Activated T-cell treated with anti-CD3 and anti-CD28 coated beads, Interleukin-2, amount 50 U/mL, for 72 hours (primary cell): Measurements from ENCODE around the gene PIK3IP1. TPM values are rescaled to one million over a fixed set of nuclear protein-coding genes. Genes with fewer than 3 reads are reported as not detected.

Experiments used
- ATAC-seq, 2 donors: fragments of 150-1000 bp; cut with Tn5 transposase; replicated peaks in 1 of 2; 2 replicates each; pipeline ENCODE4 v1.10.0; 2021; ENCODE audit warnings: moderate library complexity in 2 of 2, mild to moderate bottlenecking in 1 of 2
- DNase-seq, 2 donors: peaks; one replicate each; pipeline ENCODE4 v3.0.0; 2021 to 2022; ENCODE audit warnings: mixed read lengths in 1 of 2
- H3K27ac Mint-ChIP-seq: one replicate; pipeline ENCODE4 v1.8.0; 2022; ENCODE audit warnings: mild to moderate bottlenecking, moderate library complexity, mixed read lengths
- H3K27me3 Mint-ChIP-seq: one replicate; pipeline ENCODE4 v1.8.0; 2022; ENCODE audit warnings: low read depth, mixed read lengths
- H3K36me3 Mint-ChIP-seq, 2 donors: one replicate each; pipeline ENCODE4 v1.8.0; 2022; ENCODE audit warnings: mixed read lengths in 2 of 2, mild to moderate bottlenecking in 1 of 2; ENCODE audit not compliant: insufficient read depth in 2 of 2
- H3K4me1 Mint-ChIP-seq: one replicate; pipeline ENCODE4 v1.8.0; 2022; ENCODE audit warnings: low read depth, mixed read lengths
- H3K4me3 Mint-ChIP-seq, 2 donors: one replicate each; pipeline ENCODE4 v1.8.0; 2022; ENCODE audit warnings: mild to moderate bottlenecking in 2 of 2, mixed read lengths in 2 of 2, moderate library complexity in 2 of 2
- H3K9me3 Mint-ChIP-seq, 2 donors: one replicate each; pipeline ENCODE4 v1.8.0; 2022; ENCODE audit warnings: mixed read lengths in 2 of 2
- total RNA-seq, 2 donors: library from RNA; stranded (reverse); gene quantifications; one replicate each; pipeline ENCODE4 v1.2.3, GENCODE V29; 2022

PIK3IP1 gene
- total RNA-seq, 2 donors from 2014 or later, result 34.1 to 39.5 TPM

- Mint-ChIP-seq H3K27me3 (no peaks in the 10 kb centered on the region), H3K27ac (peak overlapping the region; percentile 95), H3K4me1 (peaks cover 43% of the 10 kb centered on the region), H3K9me3 (no peaks in the 10 kb centered on the region), H3K4me3 (peak overlapping the region; percentile 64 to 95), H3K36me3 (peaks cover 2 to 5% of the 10 kb centered on the region in 2 donors)
- ATAC-seq, result peak in 1 of 2 donors; percentile 14
- no peak for DNase-seq
Measured at GRCh38 chr22:31295831-31296657, 3.8 kb upstream of the PIK3IP1 start.

GRCh38 chr22:31295360-31295759 lies 3.1 kb upstream of the PIK3IP1 start:
- peak overlapping the region; percentile 64 to 95 for H3K4me3 Mint-ChIP-seq
- H3K27me3 Mint-ChIP-seq, result no peaks in the 10 kb centered on the region
- DNase-seq, result no peak

GRCh38 chr22:31291481-31292235 lies 630 bp downstream of the PIK3IP1 start:
- no peaks in the 10 kb centered on the region for H3K27me3 Mint-ChIP-seq
- H3K9me3 Mint-ChIP-seq, result no peaks in the 10 kb centered on the region
- peaks cover 80% of the 10 kb centered on the region for H3K4me1 Mint-ChIP-seq
- peaks cover 7 to 14% of the 10 kb centered on the region in 2 donors for H3K36me3 Mint-ChIP-seq
- DNase-seq (peak; percentile 21 to 27), ATAC-seq (no peak)
- H3K4me3 Mint-ChIP-seq, result peak overlapping the region; percentile 96 to 98
- H3K27ac Mint-ChIP-seq, result peak overlapping the region; percentile 95

More at GRCh38 chr22:31295360-31295759, 3.1 kb upstream of the PIK3IP1 start:
- ATAC-seq, result no peak
- H3K27ac Mint-ChIP-seq, result peak overlapping the region; percentile 95
- no peaks in the 10 kb centered on the region for H3K9me3 Mint-ChIP-seq
- peaks cover 4 to 5% of the 10 kb centered on the region in 2 donors for H3K36me3 Mint-ChIP-seq
- H3K4me1 Mint-ChIP-seq, result peaks cover 47% of the 10 kb centered on the region

GRCh38 chr22:31290494-31291471 lies 1.5 kb downstream of the PIK3IP1 start:
- Mint-ChIP-seq H3K4me1 (peaks cover 80% of the 10 kb centered on the region), H3K36me3 (peaks cover 9 to 16% of the 10 kb centered on the region in 2 donors), H3K27ac (peak overlapping the region; percentile 99), H3K27me3 (no peaks in the 10 kb centered on the region), H3K4me3 (peak overlapping the region; percentile 96 to 98), H3K9me3 (no peaks in the 10 kb centered on the region)
- DNase-seq, result peak; percentile 95
- peak; percentile 85 to 87 for ATAC-seq

- Mint-ChIP-seq H3K27me3 (no peaks in the 10 kb centered on the region), H3K9me3 (no peaks in the 10 kb centered on the region), H3K36me3 (peaks cover 9 to 17% of the 10 kb centered on the region in 2 donors), H3K4me3 (peak overlapping the region; percentile 96 to 98), H3K27ac (peak overlapping the region; percentile 99), H3K4me1 (peaks cover 81% of the 10 kb centered on the region)
- DNase-seq, result no peak
- no peak for ATAC-seq
Measured at GRCh38 chr22:31289344-31289743, 2.9 kb downstream of the PIK3IP1 start.

DNA sequence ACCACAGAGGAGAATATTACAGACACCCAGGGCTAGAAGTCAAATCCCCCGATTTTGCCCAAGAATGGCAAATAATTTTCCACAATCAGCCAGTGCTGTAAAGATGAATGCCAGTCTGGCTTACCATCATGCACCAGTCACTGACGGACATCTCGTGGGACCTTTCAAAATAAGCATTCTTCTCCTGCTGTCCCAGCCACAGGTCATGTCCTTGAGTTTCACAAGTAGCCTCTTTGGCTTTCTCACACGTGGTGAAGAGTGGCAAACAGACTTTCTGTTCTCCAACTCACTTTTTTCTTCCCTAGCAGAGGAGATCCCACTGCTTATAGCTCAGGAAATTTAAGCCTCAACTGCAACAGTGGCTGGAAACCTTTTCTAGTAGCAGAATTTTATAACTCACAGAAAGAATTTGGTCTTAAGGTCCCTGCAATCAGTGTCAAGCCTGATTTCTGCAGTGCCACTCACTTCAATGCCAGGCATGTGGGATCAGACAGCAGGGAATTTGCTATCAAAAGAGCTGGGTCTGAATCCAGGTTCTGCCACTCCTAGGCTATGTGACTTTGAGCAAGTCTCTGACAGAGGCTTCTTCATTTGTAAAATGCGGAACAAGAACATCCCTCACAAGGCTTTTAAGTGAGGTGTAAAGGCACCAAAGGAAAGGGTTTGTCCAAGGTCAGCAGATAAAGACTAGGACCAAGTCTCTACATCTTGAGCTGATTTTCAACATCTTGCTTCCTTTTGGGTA lies 3.6 kb downstream of the PIK3IP1 start:
- ATAC-seq (no peak), DNase-seq (no peak)
- Mint-ChIP-seq H3K27ac (peak overlapping the region; percentile 99), H3K4me3 (peak overlapping the region; percentile 96 to 98), H3K9me3 (no peaks in the 10 kb centered on the region), H3K27me3 (no peaks in the 10 kb centered on the region), H3K36me3 (peaks cover 11 to 15% of the 10 kb centered on the region in 2 donors), H3K4me1 (peaks cover 74% of the 10 kb centered on the region)

- DNase-seq, result no peak
- no peaks in the 10 kb centered on the region for H3K9me3 Mint-ChIP-seq
- peak overlapping the region; percentile 96 to 98 for H3K4me3 Mint-ChIP-seq
- peaks cover 75% of the 10 kb centered on the region for H3K4me1 Mint-ChIP-seq
- no peaks in the 10 kb centered on the region for H3K27me3 Mint-ChIP-seq
- peak overlapping the region; percentile 99 for H3K27ac Mint-ChIP-seq
- peaks cover 9 to 18% of the 10 kb centered on the region in 2 donors for H3K36me3 Mint-ChIP-seq
- ATAC-seq, result no peak
Measured at GRCh38 chr22:31287818-31288495, 4.3 kb downstream of the PIK3IP1 start.

DNA sequence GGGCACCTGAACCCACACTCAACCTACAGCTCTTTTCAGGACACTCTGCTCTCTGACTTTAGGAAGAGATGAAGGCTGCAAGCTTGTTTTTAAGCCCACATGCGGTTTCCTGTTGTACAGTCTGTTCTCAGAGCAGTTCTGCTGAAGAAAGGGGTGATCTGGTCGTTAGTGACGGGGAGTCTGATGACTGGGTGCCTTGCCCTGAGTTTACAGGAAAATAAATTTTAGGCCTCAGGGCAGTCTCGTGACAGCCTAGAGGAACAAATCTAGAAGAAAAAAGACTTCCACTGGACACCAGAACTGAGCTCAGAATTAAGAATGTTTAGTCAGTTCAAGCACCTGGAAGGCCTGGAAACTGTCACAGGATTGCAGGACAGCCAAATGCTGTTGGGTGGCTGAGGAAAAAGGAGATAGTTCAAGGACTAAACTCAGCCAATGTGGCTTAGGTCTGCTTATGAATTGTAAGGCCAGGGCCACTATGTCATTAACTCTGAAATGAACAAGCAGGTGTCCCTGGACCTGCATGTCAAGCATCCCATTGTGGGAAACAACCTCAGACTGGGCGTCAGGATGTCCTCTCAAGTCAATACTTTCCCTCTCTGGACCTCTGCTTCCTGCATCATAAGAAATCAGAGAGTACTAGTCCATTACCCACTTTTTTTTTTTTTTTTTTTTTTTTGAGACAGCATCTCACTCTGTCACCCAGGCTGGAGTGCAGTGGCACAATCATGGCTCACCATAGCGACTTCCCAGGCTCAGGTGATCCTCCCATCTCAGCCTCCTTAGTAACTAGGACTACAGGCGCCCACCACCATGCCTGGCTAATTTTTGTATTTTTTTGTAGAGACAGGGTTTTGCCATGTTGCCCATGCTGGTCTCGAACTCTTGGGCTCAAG lies 5.7 kb downstream of the PIK3IP1 start:
- ATAC-seq, result peak; percentile 58 to 61
- Mint-ChIP-seq H3K4me3 (peak overlapping the region; percentile 96 to 98), H3K4me1 (peaks cover 78% of the 10 kb centered on the region), H3K9me3 (no peaks in the 10 kb centered on the region), H3K27me3 (no peaks in the 10 kb centered on the region), H3K36me3 (peaks cover 9 to 19% of the 10 kb centered on the region in 2 donors), H3K27ac (peak overlapping the region; percentile 99)
- DNase-seq, result peak; percentile 62 to 71

- no peak for DNase-seq
- Mint-ChIP-seq H3K27me3 (no peaks in the 10 kb centered on the region), H3K27ac (peak overlapping the region; percentile 99), H3K4me1 (peaks cover 79% of the 10 kb centered on the region), H3K36me3 (peaks cover 9 to 15% of the 10 kb centered on the region in 2 donors), H3K9me3 (no peaks in the 10 kb centered on the region), H3K4me3 (peak overlapping the region in 1 of 2 donors; percentile 96)
- no peak for ATAC-seq
Measured at GRCh38 chr22:31284281-31285155, 7.8 kb downstream of the PIK3IP1 start.

DNA sequence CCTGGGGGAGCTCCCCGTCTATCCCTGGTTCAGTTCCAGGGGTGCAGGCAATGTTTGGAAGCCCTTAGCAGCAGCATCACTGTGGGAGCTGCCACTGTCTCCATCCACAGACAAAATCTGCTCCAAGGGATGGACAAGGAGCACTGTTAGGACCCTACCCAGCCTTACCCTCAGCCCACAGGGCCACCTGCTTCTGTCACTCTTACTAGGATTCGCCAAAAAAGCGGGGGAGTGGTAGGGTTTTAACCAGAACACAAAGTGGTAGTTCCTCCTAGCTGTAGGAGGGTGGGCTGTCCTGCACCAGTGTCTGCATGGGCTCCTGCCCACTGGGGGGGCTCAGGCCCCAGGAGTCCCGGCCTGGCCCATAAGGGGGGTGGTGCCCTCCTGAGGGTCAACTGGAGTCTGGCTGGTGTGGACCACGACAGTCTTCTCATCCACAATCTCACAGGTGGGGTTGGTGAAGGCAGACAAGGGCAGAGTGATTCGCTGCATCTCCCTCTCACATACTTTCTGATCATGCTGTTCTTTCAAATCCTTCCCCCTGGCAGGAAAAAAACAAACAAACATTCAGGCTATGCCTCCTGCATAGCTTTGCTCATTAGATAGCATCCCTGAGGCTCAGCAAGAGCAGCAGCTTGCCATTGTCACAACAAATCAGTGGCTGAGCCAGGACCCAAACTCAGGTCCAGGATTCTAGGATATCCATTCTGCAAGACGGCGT lies 9.4 kb downstream of the PIK3IP1 start:
- Mint-ChIP-seq H3K27ac (peak overlapping the region; percentile 71), H3K27me3 (no peaks in the 10 kb centered on the region), H3K9me3 (no peaks in the 10 kb centered on the region), H3K36me3 (peaks cover 9 to 13% of the 10 kb centered on the region in 2 donors), H3K4me3 (no peak overlapping the region), H3K4me1 (peaks cover 79% of the 10 kb centered on the region)
- ATAC-seq (no peak), DNase-seq (no peak)
